GM19455 (cell line): Measurements from ENCODE around the gene TPSAB1.
"Not testable (repeated sequence)": the region's sequence is repeated elsewhere in the genome, so short reads cannot be mapped to it uniquely, and the experiment has no call there.

Experiments used
- ATAC-seq: cut with Tn5 transposase; IDR thresholded peaks from one replicate; pipeline ENCODE4 v1.9.1; 2021; ENCODE audit not compliant: unreplicated experiment

The TPSAB1 gene

GRCh38 chr16:1263591-1264344 is 23.3 kb downstream of the TPSAB1 start:
- ATAC-seq: no peak

DNA sequence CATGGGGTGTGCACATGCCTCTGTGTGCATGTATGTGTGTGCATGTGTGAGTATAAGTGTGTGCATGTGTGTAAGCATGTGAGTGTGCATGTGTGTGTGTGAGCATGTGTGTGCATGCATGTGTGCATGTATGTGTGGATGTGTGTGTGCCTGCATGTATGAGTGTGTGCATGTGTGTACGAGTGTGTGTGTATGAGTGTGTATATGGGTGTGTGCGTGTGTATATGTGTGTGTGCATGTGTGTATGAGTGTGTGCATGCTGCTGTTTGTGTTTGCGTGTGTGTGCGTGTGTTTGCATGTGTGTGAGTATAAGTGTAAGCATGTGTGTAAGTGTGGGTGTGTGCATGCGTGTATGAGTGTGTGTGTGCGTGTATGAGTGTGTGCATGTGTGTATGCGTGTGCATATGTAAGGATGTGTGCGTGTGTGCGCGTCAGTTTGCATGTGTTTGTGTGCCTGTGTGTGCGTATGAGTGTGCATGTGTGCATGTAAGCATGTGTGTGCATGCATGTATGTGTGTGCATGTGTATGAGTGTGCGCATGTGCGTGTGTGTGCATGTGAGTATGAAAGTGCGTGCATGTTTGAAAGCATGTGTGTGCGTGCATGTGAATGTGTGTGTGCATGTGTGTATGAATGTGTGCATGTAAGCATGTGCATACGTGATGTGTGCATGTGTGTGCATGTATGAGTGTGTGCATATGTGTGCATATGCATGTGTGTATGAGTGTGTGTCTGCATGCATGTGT is 24.0 kb downstream of the TPSAB1 start:
- no peak for ATAC-seq

- ATAC-seq: no peak
Measured at GRCh38 chr16:1265090-1265630, 24.7 kb downstream of the TPSAB1 start.

GRCh38 chr16:1265826-1266225 is 25.3 kb downstream of the TPSAB1 start:
- no peak for ATAC-seq

- not testable (repeated sequence) for ATAC-seq
Measured at GRCh38 chr16:1269418-1269817, 28.9 kb downstream of the TPSAB1 start.

DNA sequence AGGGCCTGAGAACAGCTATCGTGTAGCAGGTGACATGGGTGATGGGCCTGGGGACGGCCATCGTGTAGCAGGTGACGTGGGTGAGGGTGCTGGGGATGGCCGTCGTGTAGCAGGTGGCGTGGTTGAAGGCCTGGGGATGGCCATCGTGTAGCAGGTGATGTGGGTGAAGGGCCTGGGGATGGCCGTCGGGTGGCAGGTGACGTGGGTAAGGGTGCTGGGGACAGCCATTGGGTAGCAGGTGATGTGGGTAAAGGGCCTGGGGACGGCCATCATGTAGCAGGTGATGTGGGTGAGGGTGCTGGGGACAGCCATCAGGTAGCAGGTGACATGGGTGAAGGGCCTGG is 30.8 kb downstream of the TPSAB1 start:
- ATAC-seq: no peak

DNA sequence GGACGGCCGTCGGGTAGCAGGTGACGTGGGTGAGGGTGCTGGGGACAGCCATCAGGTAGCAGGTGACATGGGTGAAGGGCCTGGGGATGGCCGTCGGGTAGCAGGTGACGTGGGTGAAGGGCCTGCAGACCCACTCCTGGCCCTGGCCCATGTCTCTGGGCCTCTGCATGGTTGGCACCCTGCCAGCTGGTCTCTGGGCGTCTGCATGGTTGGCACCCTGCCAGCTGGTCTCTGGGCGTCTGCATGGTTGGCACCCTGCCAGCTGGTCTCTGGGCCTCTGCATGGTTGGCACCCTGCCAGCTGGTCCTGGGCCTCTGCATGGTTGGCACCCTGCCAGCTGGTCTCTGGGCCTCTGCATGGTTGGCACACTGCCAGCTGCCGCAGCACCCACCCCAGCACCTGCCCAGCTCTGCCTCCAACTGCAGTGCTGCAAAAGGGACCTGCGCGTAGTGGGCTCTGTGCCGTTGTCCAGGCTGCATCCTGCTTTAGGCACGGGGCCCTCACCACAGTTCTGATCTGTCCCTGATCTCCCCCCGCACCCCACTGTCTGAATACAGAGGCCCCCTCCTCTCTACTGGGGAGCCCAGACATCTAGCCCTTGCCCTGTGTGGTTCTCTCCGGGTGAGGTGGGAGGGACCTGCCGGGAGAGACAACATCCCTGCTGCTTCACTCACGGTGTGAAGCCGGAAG is 31.4 kb downstream of the TPSAB1 start:
- ATAC-seq: not testable (repeated sequence)

DNA sequence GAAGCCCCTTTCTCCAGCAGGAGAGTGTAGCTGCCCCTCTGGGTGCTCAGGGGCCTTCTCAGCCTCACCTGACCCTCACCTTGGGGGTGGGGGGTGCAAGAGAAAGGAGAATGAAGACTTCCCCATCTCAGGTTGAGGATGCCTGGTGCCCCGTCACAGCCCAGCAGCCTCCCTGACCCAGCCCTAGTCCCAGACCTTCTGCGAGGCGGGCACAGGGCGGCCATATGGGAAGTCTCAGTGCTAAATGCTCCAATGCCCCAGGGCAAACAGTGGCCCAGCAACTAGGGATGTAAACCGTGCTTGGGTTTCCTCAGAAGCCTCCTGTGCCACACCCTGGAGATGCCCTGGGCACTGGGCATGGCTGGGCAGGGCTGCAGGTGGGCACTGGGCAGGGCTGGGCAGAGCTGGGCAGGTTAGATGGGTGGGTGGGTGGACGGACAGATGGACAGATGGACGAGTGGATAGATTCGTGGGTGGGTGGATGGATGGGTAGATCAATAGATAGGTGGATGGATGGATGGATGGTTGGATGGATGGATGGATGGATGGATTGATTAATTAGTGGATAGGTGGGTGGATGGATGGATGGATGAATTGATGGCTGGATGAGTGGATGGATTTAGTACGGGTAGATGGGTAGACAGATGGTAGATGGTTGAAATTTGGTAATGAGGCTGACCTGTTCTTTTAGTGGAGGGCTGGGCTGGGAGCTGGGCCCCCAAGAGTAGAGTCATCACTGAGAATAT is 32.1 kb downstream of the TPSAB1 start:
- ATAC-seq: no peak

DNA sequence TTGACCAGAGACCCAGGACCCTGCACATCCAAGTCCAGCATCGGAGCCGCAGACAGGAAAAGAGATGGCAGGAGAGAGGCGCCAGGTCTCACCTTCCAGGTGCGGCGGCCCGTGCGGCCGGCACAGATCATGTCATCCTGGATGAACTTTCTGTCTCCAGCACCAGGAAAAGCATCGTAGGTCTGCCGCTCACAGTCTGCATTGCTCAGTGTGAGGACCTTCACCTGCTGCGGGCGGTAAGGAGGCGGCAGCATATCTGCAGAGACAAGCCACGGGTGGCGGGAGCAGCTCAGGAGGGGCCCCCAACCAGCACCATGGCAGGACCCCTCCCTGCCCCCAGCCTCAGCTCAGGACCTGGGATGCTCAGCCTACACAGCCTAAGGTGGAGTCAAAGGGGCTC is 33.3 kb downstream of the TPSAB1 start:
- ATAC-seq: no peak

DNA sequence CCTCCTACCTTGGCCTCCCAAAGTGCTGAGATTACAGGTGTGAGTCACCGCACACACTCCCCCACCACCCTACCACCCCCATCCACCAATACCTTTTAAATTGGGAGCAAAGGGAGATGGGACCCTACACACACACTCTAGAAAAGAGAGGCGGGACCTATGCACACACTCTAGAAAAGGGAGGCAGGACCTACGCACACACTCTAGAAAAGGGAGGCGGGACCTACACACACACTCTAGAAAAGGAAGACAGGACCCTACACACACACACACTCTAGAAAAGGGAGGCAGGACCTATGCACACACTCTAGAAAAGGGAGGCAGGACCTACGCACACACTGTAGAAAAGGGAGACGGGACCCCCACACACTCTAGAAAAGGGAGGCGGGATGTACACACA is 34.3 kb downstream of the TPSAB1 start:
- no peak for ATAC-seq

DNA sequence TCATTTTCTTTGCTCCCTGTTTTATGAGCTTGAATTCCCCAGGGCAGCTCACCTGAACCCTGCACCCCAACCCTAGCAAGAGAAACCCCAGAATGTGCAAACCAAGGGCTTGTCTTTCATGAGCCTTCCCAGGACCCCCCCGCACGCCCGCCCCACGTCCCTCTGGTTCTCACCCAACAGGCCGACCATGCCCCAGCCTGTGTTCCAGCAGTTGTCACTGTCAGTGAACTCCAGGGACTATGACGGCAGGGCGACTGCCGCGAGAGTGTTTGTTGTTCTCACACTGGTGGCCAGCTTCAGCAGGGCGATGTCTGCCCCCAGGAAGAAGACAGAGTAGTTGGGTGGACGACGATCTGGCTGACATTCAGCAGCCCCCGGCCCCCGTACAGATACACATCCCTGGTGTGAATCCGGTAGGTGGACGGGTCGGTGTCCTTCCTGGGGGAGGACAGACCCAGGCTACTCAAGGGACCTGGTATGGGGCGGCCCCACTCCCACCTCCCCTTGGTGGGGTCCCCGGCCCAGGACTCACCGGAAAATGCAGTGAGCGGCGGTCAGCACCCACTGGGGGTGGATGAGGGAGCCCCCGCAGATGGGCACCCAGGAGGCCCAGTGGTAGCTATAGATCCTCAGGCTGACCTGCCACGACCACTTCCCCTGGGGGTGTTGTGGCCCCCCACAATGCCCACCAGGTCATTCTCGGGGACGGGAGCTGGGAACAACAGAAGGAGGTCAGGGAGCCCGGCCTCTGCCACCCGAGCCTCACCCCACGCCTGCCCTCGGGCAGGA is 35.5 kb downstream of the TPSAB1 start:
- no peak for ATAC-seq

- ATAC-seq: no peak
Measured at GRCh38 chr16:1276580-1276878, 36.0 kb downstream of the TPSAB1 start.

- no peak for ATAC-seq
Measured at GRCh38 chr16:1277151-1277598, 36.7 kb downstream of the TPSAB1 start.

- ATAC-seq: no peak
Measured at GRCh38 chr16:1277617-1278282, 37.2 kb downstream of the TPSAB1 start.

DNA sequence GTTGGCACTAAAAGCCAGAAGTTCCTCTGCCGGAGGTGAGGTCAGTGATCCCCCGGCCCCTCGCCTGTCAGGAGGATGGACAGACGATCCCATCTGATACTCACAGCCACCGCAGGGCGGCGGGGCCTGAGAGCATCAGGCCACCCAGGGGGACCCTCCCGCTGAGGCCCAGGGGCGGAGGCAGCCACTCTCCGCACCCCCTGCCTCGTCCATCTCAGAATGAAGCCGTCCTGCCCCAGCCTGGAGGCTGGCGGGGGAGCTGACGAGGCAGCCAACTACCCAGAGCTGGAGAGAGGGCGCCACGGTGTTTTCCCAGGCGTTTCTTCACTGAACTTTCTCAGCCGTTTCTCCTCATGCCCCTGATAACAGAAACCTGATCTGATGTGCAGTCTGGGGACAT is 38.0 kb downstream of the TPSAB1 start:
- ATAC-seq: no peak

GRCh38 chr16:1279081-1279944 is 38.8 kb downstream of the TPSAB1 start:
- no peak for ATAC-seq

DNA sequence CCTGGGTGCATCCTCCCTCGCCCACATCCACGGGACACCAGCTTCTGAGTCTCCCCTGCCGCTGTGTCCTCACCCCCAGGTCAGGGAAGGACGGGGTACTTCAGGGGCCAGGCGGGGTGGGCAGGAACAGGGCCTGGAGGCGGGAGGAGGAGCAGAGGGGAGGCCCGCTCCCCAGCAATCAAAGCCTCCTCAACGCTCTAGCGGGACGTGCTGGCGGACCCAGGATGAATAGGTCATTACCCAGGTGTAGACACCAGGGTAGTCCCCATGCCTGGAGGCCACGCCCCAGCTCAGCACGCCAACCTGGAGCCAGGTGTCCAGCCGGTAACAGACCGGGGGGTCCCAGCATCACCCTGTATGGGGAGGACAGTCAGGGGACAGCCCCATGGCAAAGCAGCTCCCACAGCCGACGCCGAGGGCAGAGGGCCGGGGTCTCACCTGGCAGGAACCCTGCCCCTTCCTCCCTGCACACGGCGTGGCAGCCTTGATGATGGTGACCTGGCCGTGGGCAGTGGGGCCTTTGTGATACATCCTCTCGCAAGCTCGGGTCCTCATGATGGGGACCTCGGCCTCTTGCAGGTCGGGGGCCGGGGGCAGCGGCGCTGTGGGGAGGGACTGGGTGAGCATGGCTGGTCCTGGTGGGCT is 39.6 kb downstream of the TPSAB1 start:
- ATAC-seq: no peak

DNA sequence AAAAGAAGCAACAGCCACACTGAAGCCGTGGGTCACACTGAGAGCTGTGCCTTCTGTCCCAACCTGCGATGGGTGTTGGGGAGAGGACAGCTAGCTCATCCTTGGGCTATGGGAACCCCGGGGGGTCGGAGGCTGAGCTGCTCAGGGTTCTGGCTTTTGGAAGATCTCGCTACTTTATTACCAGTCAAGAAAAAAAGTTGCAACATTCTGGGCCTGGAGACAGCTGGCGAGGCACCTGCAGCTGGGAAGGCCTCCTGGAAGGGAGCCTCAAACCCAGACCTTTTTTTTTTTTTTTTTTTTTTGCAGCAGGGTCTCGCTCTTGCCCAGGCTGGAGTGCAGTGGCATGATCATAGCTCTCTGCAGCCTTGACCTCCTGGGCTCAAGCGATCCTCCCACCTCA is 40.3 kb downstream of the TPSAB1 start:
- no peak for ATAC-seq
